Panc1 (cell line): ENCODE data around the gene COX6A1. TPM values are rescaled to one million over a fixed set of nuclear protein-coding genes. Genes with fewer than 3 reads are reported as not detected.

Experiments used
- ATAC-seq: fragments of 200-7000 bp; cut with Tn5 transposase; 2 replicates; pipeline ENCODE4 v1.9.1; 2020; ENCODE audit warnings: mild to moderate bottlenecking, moderate library complexity
- BruUV-seq: library from RNA; stranded (reverse); fragments of 400-500 nt; replicated peaks from 2 replicates; lab custom pipeline; 2021; lab: Mats Ljungman, UMichigan
- CTCF ChIA-PET: fragments of 300-600 bp; sonication (Branson Sonifier 250); formaldehyde crosslinking; loops from one replicate; lab custom pipeline; 2022; ENCODE audit warnings: antibody characterized with exemption; lab: Charles Lee
- POLR2A ChIA-PET: fragments of 300-600 bp; sonication (Branson Sonifier 250); formaldehyde crosslinking; loops from one replicate; lab custom pipeline; 2022; ENCODE audit warnings: antibody characterized with exemption; lab: Charles Lee
- DNase-seq: peaks from one replicate; pipeline ENCODE4 v3.0.0-alpha.2; 2010; ENCODE audit warnings: low read depth, low spot score
- H3K27ac ChIP-seq: 2 replicates; pipeline ENCODE4 v1.5.1; 2011; ENCODE audit warnings: mild to moderate bottlenecking, low read length, inconsistent platforms
- H3K27me3 ChIP-seq: fragments of 200-500 bp; sonication (Bioruptor generic); 2 replicates; pipeline ENCODE4 v1.6.0; 2014; ENCODE audit warnings: low read length, inconsistent platforms; ENCODE audit not compliant: control insufficient read depth, insufficient read depth
- H3K36me3 ChIP-seq: fragments of 200-500 bp; sonication (Bioruptor generic); 2 replicates; pipeline ENCODE4 v1.5.1; 2014; ENCODE audit warnings: inconsistent platforms, mild to moderate bottlenecking, low read length, moderate library complexity; ENCODE audit not compliant: control insufficient read depth, insufficient read depth
- H3K4me1 ChIP-seq: 2 replicates; pipeline ENCODE4 v1.5.1; 2011; ENCODE audit warnings: inconsistent platforms, mild to moderate bottlenecking, low read length, moderate library complexity; ENCODE audit not compliant: control insufficient read depth, insufficient read depth
- H3K4me3 ChIP-seq, 2 experiments: 2 replicates each; pipeline ENCODE4 v1.5.1; 2011 to 2012; ENCODE audit warnings: low read depth in 2 of 2, low read length in 2 of 2, mild to moderate bottlenecking in 2 of 2, inconsistent platforms in 1 of 2, moderate library complexity in 1 of 2
- H3K9me3 ChIP-seq: fragments of 200-500 bp; sonication (Bioruptor generic); 2 replicates; pipeline ENCODE4 v1.5.1; 2014; ENCODE audit warnings: low read depth, mild to moderate bottlenecking, inconsistent platforms, low read length, moderate library complexity; ENCODE audit not compliant: control insufficient read depth, insufficient read depth
- TCF7L2 ChIP-seq: IDR thresholded peaks from 2 replicates; pipeline ENCODE4 v1.6.1; 2011; ENCODE audit warnings: mild to moderate bottlenecking, low read depth, low read length, inconsistent platforms
- in situ Hi-C: cut with HindIII; loops from 2 replicates; pipeline ENCODE4 v1.10.0; 2016; ENCODE audit warnings: low sequenced_read_pairs, low pct_unique_long_range_greater_than_20kb
- intact Hi-C: fragments of 100-400 bp; cut with micrococcal nuclease; formaldehyde crosslinking; loops from one replicate; pipeline ENCODE4 v1.10.0; 2022; ENCODE audit not compliant: unreplicated experiment
- total RNA-seq: library from RNA; stranded (reverse); gene quantifications from one replicate; pipeline ENCODE4 v1.2.1, GENCODE V29; 2021; ENCODE audit not compliant: unreplicated experiment

Gene COX6A1
- total RNA-seq, 1 experiment from 2014 or later = 557 TPM

- Histone ChIP-seq H3K36me3 (0 out of 2 replicates have a peak, but pooled peaks cover 3% of the 10 kb centered on the region), H3K27me3 (no peaks in the 10 kb centered on the region), H3K9me3 (no peaks in the 10 kb centered on the region), H3K4me1 (peaks cover 6% of the 10 kb centered on the region), H3K27ac (no peak overlapping the region), H3K4me3 (no peak overlapping the region)
- intact Hi-C loops = no loop called here
- ATAC-seq (no peak), DNase-seq (no peak)
- no TSS peak for BruUV-seq
- no peak for TF ChIP-seq TCF7L2
- in situ Hi-C loops = no loop called here
- CTCF ChIA-PET = no interaction called here
- POLR2A ChIA-PET = no interaction called here
Observed at GRCh38 chr12:120490325-120490724, 52.4 kb downstream of the COX6A1 start.

Other genes with a start within 250 kb of the COX6A1 start
- gene GCN1, start 243.4 kb upstream of the COX6A1 start, total RNA-seq = 175 TPM
- 2,628 TPM for gene RPLP0, start 237.0 kb upstream of the COX6A1 start, total RNA-seq
- 484 TPM for gene PXN, start 172.4 kb upstream of the COX6A1 start, total RNA-seq
- 2,061 TPM for gene RNU4-2, start 146.2 kb upstream of the COX6A1 start, total RNA-seq
- gene RNU4-1, start 144.9 kb upstream of the COX6A1 start, total RNA-seq = 1,565 TPM
- gene SIRT4, start 135.8 kb upstream of the COX6A1 start, total RNA-seq = 1.5 TPM
- gene PLA2G1B, start 110.3 kb upstream of the COX6A1 start, total RNA-seq = 0.69 TPM
- gene MSI1, start 68.9 kb upstream of the COX6A1 start, total RNA-seq = 4.1 TPM
- 23.9 TPM for gene TRIAP1, start 8.3 kb downstream of the COX6A1 start, total RNA-seq
- 34.7 TPM for gene GATC, start 8.3 kb downstream of the COX6A1 start, total RNA-seq
- 269 TPM for gene SRSF9, start 31.6 kb downstream of the COX6A1 start, total RNA-seq
- 482 TPM for gene DYNLL1, start 58.0 kb downstream of the COX6A1 start, total RNA-seq
- 42.9 TPM for gene COQ5, start 91.0 kb downstream of the COX6A1 start, total RNA-seq
- gene RNF10, start 96.2 kb downstream of the COX6A1 start, total RNA-seq = 177 TPM
- 43.7 TPM for gene POP5, start 143.3 kb downstream of the COX6A1 start, total RNA-seq
- not detected for gene CABP1, start 202.5 kb downstream of the COX6A1 start, total RNA-seq
- gene MLEC, start 249.0 kb downstream of the COX6A1 start, total RNA-seq = 171 TPM